ENCODE results near the gene ANKMY2.

GRCh38 chr7:16667355-16667754 is 21.8 kb upstream of the ANKMY2 start:
- TF ChIP-seq, protein P1, sequence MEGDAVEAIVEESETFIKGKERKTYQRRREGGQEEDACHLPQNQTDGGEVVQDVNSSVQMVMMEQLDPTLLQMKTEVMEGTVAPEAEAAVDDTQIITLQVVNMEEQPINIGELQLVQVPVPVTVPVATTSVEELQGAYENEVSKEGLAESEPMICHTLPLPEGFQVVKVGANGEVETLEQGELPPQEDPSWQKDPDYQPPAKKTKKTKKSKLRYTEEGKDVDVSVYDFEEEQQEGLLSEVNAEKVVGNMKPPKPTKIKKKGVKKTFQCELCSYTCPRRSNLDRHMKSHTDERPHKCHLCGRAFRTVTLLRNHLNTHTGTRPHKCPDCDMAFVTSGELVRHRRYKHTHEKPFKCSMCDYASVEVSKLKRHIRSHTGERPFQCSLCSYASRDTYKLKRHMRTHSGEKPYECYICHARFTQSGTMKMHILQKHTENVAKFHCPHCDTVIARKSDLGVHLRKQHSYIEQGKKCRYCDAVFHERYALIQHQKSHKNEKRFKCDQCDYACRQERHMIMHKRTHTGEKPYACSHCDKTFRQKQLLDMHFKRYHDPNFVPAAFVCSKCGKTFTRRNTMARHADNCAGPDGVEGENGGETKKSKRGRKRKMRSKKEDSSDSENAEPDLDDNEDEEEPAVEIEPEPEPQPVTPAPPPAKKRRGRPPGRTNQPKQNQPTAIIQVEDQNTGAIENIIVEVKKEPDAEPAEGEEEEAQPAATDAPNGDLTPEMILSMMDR (IDR thresholded peaks at IDR 0.05 in 4 of 5, conservative IDR thresholded peaks at IDR 0.05 in 1 of 5): no peak
- no peak for TF ChIP-seq POLR2A (IDR thresholded peaks at IDR 0.05)
